Measurements from ENCODE around the gene CTNNB1. TPM values are rescaled to one million over a fixed set of nuclear protein-coding genes. Genes with fewer than 3 reads are reported as not detected.

CTNNB1 gene
- total and polyA plus RNA-seq, 2 of the 13 experiments (the other 11 are each of a cell fraction or from before 2014, with no cell fraction given) = 398 to 489 TPM

- TF ChIP-seq FOSL1 (CRISPR knock-in tag; IDR thresholded peaks at IDR 0.05; ENCODE audit: borderline replicate concordance) (no peak), ZNF317 (CRISPR knock-in tag; IDR thresholded peaks at IDR 0.05) (no peak), NFRKB (IDR thresholded peaks at IDR 0.05) (no peak), ZNF143 (CRISPR knock-in tag; IDR thresholded peaks at IDR 0.05) (no peak), ZNF430 (CRISPR knock-in tag; IDR thresholded peaks at IDR 0.05) (no peak), ZNF234 (CRISPR knock-in tag; conservative IDR thresholded peaks at IDR 0.05) (no peak), SNRNP70 (IDR thresholded peaks at IDR 0.05; ENCODE audit: low read depth, low read length) (no peak), GLI4 (CRISPR knock-in tag; IDR thresholded peaks at IDR 0.05; ENCODE audit: borderline replicate concordance) (no peak), PRDM4 (CRISPR knock-in tag; IDR thresholded peaks at IDR 0.05; ENCODE audit: borderline replicate concordance) (no peak), NFE2 (CRISPR knock-in tag; IDR thresholded peaks at IDR 0.05) (no peak), FOXM1 (CRISPR knock-in tag; IDR thresholded peaks at IDR 0.05) (no peak), ZNF883 (CRISPR knock-in tag; IDR thresholded peaks at IDR 0.05; ENCODE audit: not compliant biosample characterization) (no peak), NFKBIZ (CRISPR knock-in tag; IDR thresholded peaks at IDR 0.05) (0 out of 2 replicates have a peak, but pooled peaks have one; percentile 33), ZSCAN31 (CRISPR knock-in tag; IDR thresholded peaks at IDR 0.05; ENCODE audit: low read depth) (no peak), PAF1 (CRISPR knock-in tag; IDR thresholded peaks at IDR 0.05) (no peak), ZNF552 (CRISPR knock-in tag; IDR thresholded peaks at IDR 0.05; ENCODE audit: borderline replicate concordance) (no peak), ZNF205 (CRISPR knock-in tag; IDR thresholded peaks at IDR 0.05) (no peak), ZNF530 (CRISPR knock-in tag; IDR thresholded peaks at IDR 0.05; ENCODE audit: low read depth) (no peak), BCL6 (CRISPR knock-in tag; IDR thresholded peaks at IDR 0.05) (peak; percentile 88), ZNF83 (CRISPR knock-in tag; IDR thresholded peaks at IDR 0.05; ENCODE audit: borderline replicate concordance) (no peak), ASH2L (IDR thresholded peaks at IDR 0.05; ENCODE audit: insufficient read length, low read depth, low read length) (peak; percentile 60), ZMYM2 (CRISPR knock-in tag; IDR thresholded peaks at IDR 0.05) (no peak), ISL2 (CRISPR knock-in tag; IDR thresholded peaks at IDR 0.05) (peak; percentile 88), ZNF274 (CRISPR knock-in tag; IDR thresholded peaks at IDR 0.05) (no peak), ZNF18 (CRISPR knock-in tag; IDR thresholded peaks at IDR 0.05; ENCODE audit: insufficient replicate concordance) (no peak)
- TF ChIP-seq, protein P1, sequence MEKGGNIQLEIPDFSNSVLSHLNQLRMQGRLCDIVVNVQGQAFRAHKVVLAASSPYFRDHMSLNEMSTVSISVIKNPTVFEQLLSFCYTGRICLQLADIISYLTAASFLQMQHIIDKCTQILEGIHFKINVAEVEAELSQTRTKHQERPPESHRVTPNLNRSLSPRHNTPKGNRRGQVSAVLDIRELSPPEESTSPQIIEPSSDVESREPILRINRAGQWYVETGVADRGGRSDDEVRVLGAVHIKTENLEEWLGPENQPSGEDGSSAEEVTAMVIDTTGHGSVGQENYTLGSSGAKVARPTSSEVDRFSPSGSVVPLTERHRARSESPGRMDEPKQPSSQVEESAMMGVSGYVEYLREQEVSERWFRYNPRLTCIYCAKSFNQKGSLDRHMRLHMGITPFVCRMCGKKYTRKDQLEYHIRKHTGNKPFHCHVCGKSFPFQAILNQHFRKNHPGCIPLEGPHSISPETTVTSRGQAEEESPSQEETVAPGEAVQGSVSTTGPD (CRISPR knock-in tag; IDR thresholded peaks at IDR 0.05) = no peak
These were observed 48.0 kb downstream of the CTNNB1 start (continued) for GRCh38 chr3:41247055-41248004.

All from HepG2 (cell line).